ENCODE results near the gene GRIK1.

- no peak for TF ChIP-seq ZNF692 (tag by site-specific recombination; IDR thresholded peaks at IDR 0.05)
- no peak for TF ChIP-seq CTCF (tag by site-specific recombination; IDR thresholded peaks at IDR 0.05)
- no peak for TF ChIP-seq ZNF169 (tag by site-specific recombination; IDR thresholded peaks at IDR 0.05)
- no peak for TF ChIP-seq KLF10 (tag by site-specific recombination; IDR thresholded peaks at IDR 0.05)
- TF ChIP-seq YY1 (tag by site-specific recombination; IDR thresholded peaks at IDR 0.05), result no peak
- TF ChIP-seq ZNF555 (tag by site-specific recombination; conservative IDR thresholded peaks at IDR 0.05), result no peak
- TF ChIP-seq, protein P1, sequence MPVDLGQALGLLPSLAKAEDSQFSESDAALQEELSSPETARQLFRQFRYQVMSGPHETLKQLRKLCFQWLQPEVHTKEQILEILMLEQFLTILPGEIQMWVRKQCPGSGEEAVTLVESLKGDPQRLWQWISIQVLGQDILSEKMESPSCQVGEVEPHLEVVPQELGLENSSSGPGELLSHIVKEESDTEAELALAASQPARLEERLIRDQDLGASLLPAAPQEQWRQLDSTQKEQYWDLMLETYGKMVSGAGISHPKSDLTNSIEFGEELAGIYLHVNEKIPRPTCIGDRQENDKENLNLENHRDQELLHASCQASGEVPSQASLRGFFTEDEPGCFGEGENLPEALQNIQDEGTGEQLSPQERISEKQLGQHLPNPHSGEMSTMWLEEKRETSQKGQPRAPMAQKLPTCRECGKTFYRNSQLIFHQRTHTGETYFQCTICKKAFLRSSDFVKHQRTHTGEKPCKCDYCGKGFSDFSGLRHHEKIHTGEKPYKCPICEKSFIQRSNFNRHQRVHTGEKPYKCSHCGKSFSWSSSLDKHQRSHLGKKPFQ (tag by site-specific recombination; IDR thresholded peaks at IDR 0.05), result no peak
- TF ChIP-seq ZNF548 (tag by site-specific recombination; IDR thresholded peaks at IDR 0.05), result no peak
- TF ChIP-seq TCF7L2 (IDR thresholded peaks at IDR 0.05; ENCODE audit: borderline replicate concordance, low read depth, low read length), result no peak
- no peak for TF ChIP-seq ZBTB7A (tag by site-specific recombination; IDR thresholded peaks at IDR 0.05; ENCODE audit: low read depth)
- no peak for TF ChIP-seq ZBTB1 (tag by site-specific recombination; IDR thresholded peaks at IDR 0.05)
- TF ChIP-seq KLF1 (tag by site-specific recombination; IDR thresholded peaks at IDR 0.05), result no peak
Measured at GRCh38 chr21:29718081-29718815, 221.5 kb downstream of the GRIK1 start.
